NCI-H526 (cell line): ENCODE measurements around the gene OR4K5.
"Not testable (repeated sequence)": the region's sequence is repeated elsewhere in the genome, so short reads cannot be mapped to it uniquely, and the experiment has no call there.

ENCODE experiments used
- DNase-seq, 2 experiments: peaks; one replicate each; lab custom pipeline; 2025; lab: John Stamatoyannopoulos, UW

The OR4K5 gene

GRCh38 chr14:19920021-19920657 lies at the start of gene OR4K5:
TSS of gene OR4K5 (plus strand) at chr14:19920607. CDS start at chr14:19920607, 0 bp downstream.
- no peak for DNase-seq

GRCh38 chr14:19873178-19873577 lies 47.2 kb upstream of the OR4K5 start:
- peak in 1 of 2 experiments; percentile 1 for DNase-seq

- DNase-seq = no peak
Measured at GRCh38 chr14:19874842-19875241, 45.6 kb upstream of the OR4K5 start, which contains the start of gene OR4K2. TSS of gene OR4K2 (plus strand) at chr14:19875142. CDS start at chr14:19876268, 1,126 bp downstream.

- peak in 1 of 2 experiments; percentile 19 for DNase-seq
Measured at GRCh38 chr14:19878029-19878642, 42.3 kb upstream of the OR4K5 start.

GRCh38 chr14:19895282-19895681 lies 25.1 kb upstream of the OR4K5 start:
- no peak for DNase-seq

GRCh38 chr14:19900999-19901398 lies 19.4 kb upstream of the OR4K5 start:
- no peak for DNase-seq

GRCh38 chr14:19902409-19902808 lies 18.0 kb upstream of the OR4K5 start:
- DNase-seq = no peak

GRCh38 chr14:19906665-19907064 lies 13.7 kb upstream of the OR4K5 start:
- no peak for DNase-seq

- DNase-seq = no peak
Measured at GRCh38 chr14:19911114-19911513, 9.3 kb upstream of the OR4K5 start.

GRCh38 chr14:19917243-19917642 lies 3.2 kb upstream of the OR4K5 start:
- no peak for DNase-seq

- no peak for DNase-seq
Measured at GRCh38 chr14:19917955-19918518, 2.4 kb upstream of the OR4K5 start.

GRCh38 chr14:19918553-19919264 lies 1.7 kb upstream of the OR4K5 start:
- no peak for DNase-seq

- no peak for DNase-seq
Measured at GRCh38 chr14:19930617-19931016, 10.2 kb downstream of the OR4K5 start, which contains the start of gene OR4K1. TSS of gene OR4K1 (plus strand) at chr14:19930917. CDS start at chr14:19935667, 4,750 bp downstream.

GRCh38 chr14:19941668-19942067 lies 21.3 kb downstream of the OR4K5 start:
- DNase-seq = no peak

- DNase-seq = no peak
Measured at GRCh38 chr14:19947413-19948090, 27.1 kb downstream of the OR4K5 start.

- DNase-seq = no peak
Measured at GRCh38 chr14:19949218-19949617, 28.8 kb downstream of the OR4K5 start.

GRCh38 chr14:19969735-19970134 lies 49.3 kb downstream of the OR4K5 start:
- DNase-seq = not testable (repeated sequence)
